ENCODE results near the gene FAM193A.

DNA sequence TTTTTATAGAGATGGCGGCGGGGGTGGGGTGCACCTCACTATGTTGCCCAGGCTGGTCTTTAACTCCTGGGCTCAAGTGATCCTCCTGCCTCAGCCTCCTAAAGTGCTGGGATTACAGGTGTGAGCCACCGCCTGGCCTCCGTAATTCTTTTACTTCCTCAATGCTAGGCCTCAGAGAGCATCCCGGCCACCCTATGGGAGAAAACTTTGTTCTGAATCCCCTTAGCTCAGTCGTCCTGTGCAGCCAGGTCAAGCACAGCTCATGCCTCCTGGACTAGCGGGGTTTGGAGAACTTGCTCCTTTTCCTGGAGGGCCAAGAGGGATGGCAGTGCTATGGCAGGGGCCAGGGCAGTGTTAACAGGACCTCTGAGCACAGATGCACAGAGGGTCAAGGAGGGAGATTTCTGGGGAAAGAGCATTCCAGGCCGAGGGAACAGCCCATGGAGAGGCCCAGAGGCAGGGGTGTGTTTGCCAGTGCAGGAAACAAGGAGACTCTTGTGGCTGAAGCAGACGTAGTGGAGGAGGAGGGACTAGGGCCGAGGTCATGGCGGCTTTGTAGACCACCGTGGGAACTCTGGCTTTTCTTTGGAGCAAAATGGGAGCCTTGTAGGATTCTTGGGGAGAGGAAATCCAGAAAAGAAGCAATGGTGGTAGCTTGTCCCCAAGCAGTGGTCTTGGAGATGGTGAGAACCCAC, 229.5 kb downstream of the FAM193A start:
- TF ChIP-seq, protein P1, sequence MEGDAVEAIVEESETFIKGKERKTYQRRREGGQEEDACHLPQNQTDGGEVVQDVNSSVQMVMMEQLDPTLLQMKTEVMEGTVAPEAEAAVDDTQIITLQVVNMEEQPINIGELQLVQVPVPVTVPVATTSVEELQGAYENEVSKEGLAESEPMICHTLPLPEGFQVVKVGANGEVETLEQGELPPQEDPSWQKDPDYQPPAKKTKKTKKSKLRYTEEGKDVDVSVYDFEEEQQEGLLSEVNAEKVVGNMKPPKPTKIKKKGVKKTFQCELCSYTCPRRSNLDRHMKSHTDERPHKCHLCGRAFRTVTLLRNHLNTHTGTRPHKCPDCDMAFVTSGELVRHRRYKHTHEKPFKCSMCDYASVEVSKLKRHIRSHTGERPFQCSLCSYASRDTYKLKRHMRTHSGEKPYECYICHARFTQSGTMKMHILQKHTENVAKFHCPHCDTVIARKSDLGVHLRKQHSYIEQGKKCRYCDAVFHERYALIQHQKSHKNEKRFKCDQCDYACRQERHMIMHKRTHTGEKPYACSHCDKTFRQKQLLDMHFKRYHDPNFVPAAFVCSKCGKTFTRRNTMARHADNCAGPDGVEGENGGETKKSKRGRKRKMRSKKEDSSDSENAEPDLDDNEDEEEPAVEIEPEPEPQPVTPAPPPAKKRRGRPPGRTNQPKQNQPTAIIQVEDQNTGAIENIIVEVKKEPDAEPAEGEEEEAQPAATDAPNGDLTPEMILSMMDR (IDR thresholded peaks at IDR 0.05), result no peak
- TF ChIP-seq POLR2A (IDR thresholded peaks at IDR 0.05), result no peak
- TF ChIP-seq POLR2AphosphoS5 (IDR thresholded peaks at IDR 0.05), result no peak
- TF ChIP-seq EP300 (IDR thresholded peaks at IDR 0.05; ENCODE audit: low read depth), result no peak

Measured in transverse colon (tissue), 4 donors.